Kidney (tissue), 14 donors: ENCODE measurements around the gene RIBC1. TPM values are rescaled to one million over a fixed set of nuclear protein-coding genes. Genes with fewer than 3 reads are reported as not detected.

Source experiments
- DNase-seq, 5 donors: peaks; one replicate each; pipeline ENCODE4 v3.0.0-alpha.2; 2013 to 2020
- FAIRE-seq: peaks from 2 replicates; lab custom pipeline; 2012; peaks lifted over from hg19 to GRCh38; lab: Jason Lieb, UNC
- H3K27ac ChIP-seq, 2 donors: one replicate each; pipeline ENCODE4 v1.7.0; 2013; ENCODE audit warnings: low read depth in 2 of 2, low read length in 2 of 2, inconsistent platforms in 1 of 2
- H3K27me3 ChIP-seq: one replicate; pipeline ENCODE4 v1.7.1; 2013; ENCODE audit warnings: low read length, inconsistent platforms; ENCODE audit not compliant: control insufficient read depth, insufficient read depth
- H3K36me3 ChIP-seq, 3 donors: one replicate each; pipeline versions ENCODE4 v1.7.0 to v1.7.1; 2013; ENCODE audit warnings: low read length in 3 of 3, control low read depth in 1 of 3, inconsistent platforms in 1 of 3; ENCODE audit not compliant: insufficient read depth in 3 of 3, control insufficient read depth in 2 of 3
- H3K4me1 ChIP-seq, 3 donors: one replicate each; pipeline versions ENCODE4 v1.7.0 to v1.7.1; 2013; ENCODE audit warnings: low read length in 3 of 3, inconsistent platforms in 1 of 3, low read depth in 1 of 3; ENCODE audit not compliant: control insufficient read depth in 2 of 3, insufficient read depth in 2 of 3
- H3K4me3 ChIP-seq, 3 donors: one replicate each; pipeline versions ENCODE4 v1.7.0 to v1.8.1; 2013; ENCODE audit warnings: low read length in 3 of 3, control low read depth in 1 of 3, inconsistent platforms in 1 of 3
- H3K9ac ChIP-seq, 3 donors: one replicate each; pipeline versions ENCODE4 v1.7.0 to v1.7.1; 2013; ENCODE audit warnings: low read length in 3 of 3, control low read depth in 1 of 3, inconsistent platforms in 1 of 3
- H3K9me3 ChIP-seq, 3 donors: one replicate each; pipeline versions ENCODE4 v1.7.0 to v1.7.1; 2013; ENCODE audit warnings: low read length in 3 of 3, control low read depth in 1 of 3, inconsistent platforms in 1 of 3; ENCODE audit not compliant: control insufficient read depth in 2 of 3, insufficient read depth in 1 of 3
- CTCF ChIP-seq: IDR thresholded peaks from 3 replicates; pipeline ENCODE4 v1.5.1; 2012; ENCODE audit warnings: mild to moderate bottlenecking, moderate library complexity, borderline replicate concordance; ENCODE audit not compliant: insufficient read depth; ENCODE audit errors: extremely low read depth
- intact Hi-C: fragments of 100-400 bp; cut with DNase I; formaldehyde crosslinking; loops from one replicate; pipeline ENCODE4 v1.11.1; 2022
- polyA plus RNA-seq: library from polyadenylated mRNA; stranded (reverse); fragments of 350-450 nt; fragmentation: Illumina TruSeq; extraction: RNeasy Lipid Tissue Mini Kit (QIAGEN cat#74804); gene quantifications from one replicate; pipeline ENCODE4 v1.2.3, GENCODE V29; 2014; ENCODE audit warnings: low read depth, low replicate concordance; ENCODE audit not compliant: insufficient read depth
- total RNA-seq: library from RNA; stranded (reverse); fragmentation: NEBNext Ultra II Directional; extraction: Animal tissue kit (Norgen Biotek cat#: 25700); gene quantifications from one replicate; pipeline ENCODE4 v1.2.1, GENCODE V29; 2021
- donor health status: control.
- donor health status: control.
- donor health status: control.
- donor health status: control.
- donor health status: control.
- donor health status: DM: yes; HTN: yes; CAD: no.
- donor health status: Normal renal cell carcinoma (clear cell type).

RIBC1 gene
- total and polyA plus RNA-seq, 2 donors from 2014 or later = 2.5 to 6.4 TPM

- Histone ChIP-seq H3K4me3 (peak within 1 kb of the TSS; percentile 78 to 92 (median 84)), H3K4me1 (peaks cover 0 to 9% (median 6%) of the 10 kb centered on the region in 3 donors), H3K27ac (peak within 1 kb of the TSS; percentile 86 to 95), H3K9me3 (no peaks in the 10 kb centered on the region), H3K9ac (peak within 1 kb of the TSS; percentile 69 to 83 (median 73)), H3K27me3 (peaks cover 2% of the 10 kb centered on the region), H3K36me3 (no peaks in the 10 kb centered on the region)
- peak; percentile 98 for FAIRE-seq
- intact Hi-C loops = no loop called here
- DNase-seq = peak; percentile 97 to 100 (median 99)
- no peak for TF ChIP-seq CTCF
Observed at GRCh38 chrX:53422086-53422860, 400 bp upstream of the RIBC1 start, which contains the start of gene SMC1A. SMC1A (minus strand) TSS chrX:53422654; CDS start chrX:53422600, 54 bp downstream.

GRCh38 chrX:53429755-53430154 is 7.1 kb downstream of the RIBC1 start:
- Histone ChIP-seq H3K9ac (no peak overlapping the region), H3K27me3 (peaks cover 6% of the 10 kb centered on the region), H3K4me3 (no peak overlapping the region), H3K4me1 (peaks cover 0 to 4% (median 0%) of the 10 kb centered on the region in 3 donors), H3K27ac (no peak overlapping the region), H3K9me3 (no peaks in the 10 kb centered on the region), H3K36me3 (peaks cover 3 to 10% (median 9%) of the 10 kb centered on the region in 3 donors)
- FAIRE-seq = no peak
- no peak for TF ChIP-seq CTCF
- DNase-seq = no peak
- intact Hi-C loops = no loop called here

- DNase-seq (no peak), FAIRE-seq (no peak)
- peaks cover 0 to 4% (median 0%) of the 10 kb centered on the region in 3 donors for H3K4me1 ChIP-seq
- H3K27ac ChIP-seq = no peak overlapping the region
- intact Hi-C loops = no loop called here
- H3K9me3 ChIP-seq = no peaks in the 10 kb centered on the region
- no peak overlapping the region for H3K9ac ChIP-seq
- peaks cover 3 to 10% (median 9%) of the 10 kb centered on the region in 3 donors for H3K36me3 ChIP-seq
- no peak overlapping the region for H3K4me3 ChIP-seq
- TF ChIP-seq CTCF = no peak
- H3K27me3 ChIP-seq = peaks cover 6% of the 10 kb centered on the region
Observed at GRCh38 chrX:53430231-53430630, 7.6 kb downstream of the RIBC1 start.
